ENCODE data around the gene HYAL3.

The HYAL3 gene

GRCh38 chr3:50342813-50343633 lies 43.8 kb upstream of the HYAL3 start:
- H3K4me2 ChIP-seq (ENCODE audit: low read length): no peak overlapping the region
- peaks cover 22% of the 10 kb centered on the region for H3K4me1 ChIP-seq
- peak overlapping the region; percentile 49 for H3K27ac ChIP-seq
- H3K4me3 ChIP-seq (ENCODE audit: low read depth, low read length): no peak overlapping the region
- no peaks in the 10 kb centered on the region for H3K36me3 ChIP-seq (ENCODE audit: control insufficient read depth, insufficient read depth, low read length)
- H3K9me3 ChIP-seq (ENCODE audit: control insufficient read depth, low read length): no peaks in the 10 kb centered on the region
- TF ChIP-seq CTCF (IDR thresholded peaks at IDR 0.05): no peak
- peak overlapping the region; percentile 63 for H2AFZ ChIP-seq
- no peak overlapping the region for H3K9ac ChIP-seq
- H3K27me3 ChIP-seq (ENCODE audit: control insufficient read depth, insufficient read depth, low read length): no peaks in the 10 kb centered on the region
- H3K79me2 ChIP-seq: no peaks in the 10 kb centered on the region

GRCh38 chr3:50341996-50342650 lies 42.9 kb upstream of the HYAL3 start:
- Histone ChIP-seq H3K27ac (no peak overlapping the region), H2AFZ (no peak overlapping the region), H3K9ac (no peak overlapping the region), H3K4me1 (peaks cover 22% of the 10 kb centered on the region), H3K4me3 (ENCODE audit: low read depth, low read length) (no peak overlapping the region), H3K27me3 (ENCODE audit: control insufficient read depth, insufficient read depth, low read length) (no peaks in the 10 kb centered on the region), H3K4me2 (ENCODE audit: low read length) (no peak overlapping the region), H3K9me3 (ENCODE audit: control insufficient read depth, low read length) (no peaks in the 10 kb centered on the region), H3K36me3 (ENCODE audit: control insufficient read depth, insufficient read depth, low read length) (no peaks in the 10 kb centered on the region), H3K79me2 (no peaks in the 10 kb centered on the region)
- no peak for TF ChIP-seq CTCF (IDR thresholded peaks at IDR 0.05)

GRCh38 chr3:50341537-50341936 lies 42.3 kb upstream of the HYAL3 start:
- Histone ChIP-seq H3K4me3 (ENCODE audit: low read depth, low read length) (no peak overlapping the region), H3K36me3 (ENCODE audit: control insufficient read depth, insufficient read depth, low read length) (no peaks in the 10 kb centered on the region), H3K27me3 (ENCODE audit: control insufficient read depth, insufficient read depth, low read length) (no peaks in the 10 kb centered on the region), H3K79me2 (no peaks in the 10 kb centered on the region), H3K4me2 (ENCODE audit: low read length) (no peak overlapping the region), H2AFZ (no peak overlapping the region), H3K4me1 (peaks cover 22% of the 10 kb centered on the region), H3K27ac (no peak overlapping the region), H3K9me3 (ENCODE audit: control insufficient read depth, low read length) (no peaks in the 10 kb centered on the region), H3K9ac (no peak overlapping the region)
- TF ChIP-seq CTCF (IDR thresholded peaks at IDR 0.05): no peak

GRCh38 chr3:50340448-50341329 lies 41.5 kb upstream of the HYAL3 start, which contains the start of gene RASSF1:
Gene RASSF1, minus strand, starts transcription at chr3:50340836. Its CDS starts 31 bp downstream, at chr3:50340805.
- no peak within 1 kb of the TSS for H3K9ac ChIP-seq
- no peaks in the 10 kb centered on the region for H3K79me2 ChIP-seq
- H3K36me3 ChIP-seq (ENCODE audit: control insufficient read depth, insufficient read depth, low read length): no peaks in the 10 kb centered on the region
- TF ChIP-seq CTCF (IDR thresholded peaks at IDR 0.05): no peak
- peak within 1 kb of the TSS; percentile 41 for H3K4me2 ChIP-seq (ENCODE audit: low read length)
- H3K27me3 ChIP-seq (ENCODE audit: control insufficient read depth, insufficient read depth, low read length): no peaks in the 10 kb centered on the region
- H3K9me3 ChIP-seq (ENCODE audit: control insufficient read depth, low read length): no peaks in the 10 kb centered on the region
- H2AFZ ChIP-seq: no peak within 1 kb of the TSS
- no peak within 1 kb of the TSS for H3K27ac ChIP-seq
- H3K4me1 ChIP-seq: peaks cover 24% of the 10 kb centered on the region
- H3K4me3 ChIP-seq (ENCODE audit: low read depth, low read length): no peak within 1 kb of the TSS

Data from parathyroid adenoma (tissue), 2 donors.